ENCODE data around the gene TNS1. TPM values are rescaled to one million over a fixed set of nuclear protein-coding genes. Genes with fewer than 3 reads are reported as not detected.

The TNS1 gene
- total and polyA plus RNA-seq, 2 donors (not counting 1 experiment from before 2014, with no cell fraction given), result 0.10 to 0.86 TPM

- Mint-ChIP-seq H3K9me3 (ENCODE audit: insufficient read depth) (no peaks in the 10 kb centered on the region), H3K27ac (no peak overlapping the region), H3K4me1 (no peaks in the 10 kb centered on the region), H3K4me3 (no peak overlapping the region), H3K27me3 (peaks cover 9% of the 10 kb centered on the region)
- no peaks in the 10 kb centered on the region for H3K79me2 ChIP-seq (ENCODE audit: control insufficient read depth, insufficient read depth, low read length)
- no peak overlapping the region for H3K4me2 ChIP-seq (replicated peaks; ENCODE audit: low read depth, low read length, poor library complexity, severe bottlenecking)
- H3K36me3 ChIP-seq (replicated peaks in 1 of 2; ENCODE audit: control extremely low read depth in 1 of 2, control insufficient read depth in 1 of 2, extremely low read depth in 1 of 2, insufficient read depth in 2 of 2, low read length in 1 of 2), result no peaks in the 10 kb centered on the region
- no peak overlapping the region for H3K9ac ChIP-seq (ENCODE audit: low read length)
- DNase-seq (no peak), ATAC-seq (ENCODE audit: low read depth) (no peak)
- TF ChIP-seq, protein P1, sequence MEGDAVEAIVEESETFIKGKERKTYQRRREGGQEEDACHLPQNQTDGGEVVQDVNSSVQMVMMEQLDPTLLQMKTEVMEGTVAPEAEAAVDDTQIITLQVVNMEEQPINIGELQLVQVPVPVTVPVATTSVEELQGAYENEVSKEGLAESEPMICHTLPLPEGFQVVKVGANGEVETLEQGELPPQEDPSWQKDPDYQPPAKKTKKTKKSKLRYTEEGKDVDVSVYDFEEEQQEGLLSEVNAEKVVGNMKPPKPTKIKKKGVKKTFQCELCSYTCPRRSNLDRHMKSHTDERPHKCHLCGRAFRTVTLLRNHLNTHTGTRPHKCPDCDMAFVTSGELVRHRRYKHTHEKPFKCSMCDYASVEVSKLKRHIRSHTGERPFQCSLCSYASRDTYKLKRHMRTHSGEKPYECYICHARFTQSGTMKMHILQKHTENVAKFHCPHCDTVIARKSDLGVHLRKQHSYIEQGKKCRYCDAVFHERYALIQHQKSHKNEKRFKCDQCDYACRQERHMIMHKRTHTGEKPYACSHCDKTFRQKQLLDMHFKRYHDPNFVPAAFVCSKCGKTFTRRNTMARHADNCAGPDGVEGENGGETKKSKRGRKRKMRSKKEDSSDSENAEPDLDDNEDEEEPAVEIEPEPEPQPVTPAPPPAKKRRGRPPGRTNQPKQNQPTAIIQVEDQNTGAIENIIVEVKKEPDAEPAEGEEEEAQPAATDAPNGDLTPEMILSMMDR (IDR thresholded peaks at IDR 0.05), result no peak
- no peak for TF ChIP-seq EZH2 (IDR thresholded peaks at IDR 0.05; ENCODE audit: borderline replicate concordance, insufficient read depth, low read depth, low read length, poor library complexity, severe bottlenecking)
- H3K27ac ChIP-seq (ENCODE audit: low read length in 2 of 2), result no peak overlapping the region
- CTCF ChIA-PET, result no interaction called here
- H3K4me3 ChIP-seq (ENCODE audit: control extremely low read depth in 1 of 5, extremely low read depth in 1 of 5, insufficient read depth in 1 of 5, low read depth in 2 of 5, low read length in 4 of 5), result no peak overlapping the region
- peaks cover 0 to 3% (median 0%) of the 10 kb centered on the region in 4 experiments for H3K27me3 ChIP-seq (replicated peaks in 1 of 4; ENCODE audit: control extremely low read depth in 1 of 4, control insufficient read depth in 3 of 4, insufficient read depth in 4 of 4, low read length in 3 of 4)
- whole genome bisulfite sequencing (ENCODE audit: insufficient coverage), result 96% methylated on average over 10 of the region's 11 CpGs
- H3K4me1 ChIP-seq (ENCODE audit: control insufficient read depth in 2 of 2, insufficient read depth in 2 of 2, low read length in 2 of 2), result no peaks in the 10 kb centered on the region
- no peak overlapping the region for H2AFZ ChIP-seq (ENCODE audit: insufficient read depth, low read depth, low read length, poor library complexity, severe bottlenecking)
- H4K20me1 ChIP-seq (ENCODE audit: control insufficient read depth, insufficient read depth, low read length, poor library complexity, severe bottlenecking), result no peaks in the 10 kb centered on the region
- intact Hi-C loops (cut with micrococcal nuclease), result no loop called here
- POLR2A ChIA-PET, result no interaction called here
- peaks cover 0 to 3% (median 0%) of the 10 kb centered on the region in 3 donors for H3K9me3 ChIP-seq (ENCODE audit: control extremely low read depth in 1 of 3, control insufficient read depth in 2 of 3, insufficient read depth in 1 of 3, low read length in 2 of 3)
Observed at GRCh38 chr2:217973008-217973787, 29.6 kb downstream of the TNS1 start.

DNA sequence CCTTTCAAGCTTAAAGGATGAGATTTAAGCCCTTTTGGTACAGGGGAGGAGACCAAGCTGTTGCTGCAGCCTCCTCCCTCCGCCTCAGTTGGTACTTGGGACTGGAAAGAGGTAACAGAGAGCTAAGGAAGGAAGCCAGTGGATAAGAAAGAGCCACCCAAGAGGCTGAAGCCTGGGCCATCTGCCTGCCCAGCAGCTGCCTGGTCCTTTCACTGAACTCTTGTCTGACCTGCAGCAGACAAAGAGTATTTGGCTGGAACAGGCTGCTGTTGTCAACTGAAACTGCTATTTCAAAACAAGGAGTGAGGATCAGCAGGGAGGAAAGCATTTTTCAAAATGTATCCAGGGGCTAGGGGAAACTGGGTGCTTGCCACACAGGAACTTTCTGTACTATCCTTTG lies 30.3 kb downstream of the TNS1 start:
- no peaks in the 10 kb centered on the region for H3K4me1 Mint-ChIP-seq
- DNase-seq (no peak), ATAC-seq (ENCODE audit: low read depth) (no peak)
- Histone ChIP-seq H3K9me3 (ENCODE audit: control extremely low read depth in 1 of 3, control insufficient read depth in 2 of 3, insufficient read depth in 1 of 3, low read length in 2 of 3) (peaks cover 0 to 3% (median 0%) of the 10 kb centered on the region in 3 donors), H3K9ac (ENCODE audit: low read length) (no peak overlapping the region), H2AFZ (ENCODE audit: insufficient read depth, low read depth, low read length, poor library complexity, severe bottlenecking) (no peak overlapping the region), H3K79me2 (ENCODE audit: control insufficient read depth, insufficient read depth, low read length) (no peaks in the 10 kb centered on the region), H4K20me1 (ENCODE audit: control insufficient read depth, insufficient read depth, low read length, poor library complexity, severe bottlenecking) (no peaks in the 10 kb centered on the region), H3K27ac (ENCODE audit: low read length in 2 of 2) (no peak overlapping the region), H3K4me2 (replicated peaks; ENCODE audit: low read depth, low read length, poor library complexity, severe bottlenecking) (no peak overlapping the region), H3K36me3 (replicated peaks in 1 of 2; ENCODE audit: control extremely low read depth in 1 of 2, control insufficient read depth in 1 of 2, extremely low read depth in 1 of 2, insufficient read depth in 2 of 2, low read length in 1 of 2) (no peaks in the 10 kb centered on the region), H3K4me3 (ENCODE audit: control extremely low read depth in 1 of 5, extremely low read depth in 1 of 5, insufficient read depth in 1 of 5, low read depth in 2 of 5, low read length in 4 of 5) (no peak overlapping the region), H3K27me3 (replicated peaks in 1 of 4; ENCODE audit: control extremely low read depth in 1 of 4, control insufficient read depth in 3 of 4, insufficient read depth in 4 of 4, low read length in 3 of 4) (peaks cover 0 to 3% (median 0%) of the 10 kb centered on the region in 4 experiments), H3K4me1 (ENCODE audit: control insufficient read depth in 2 of 2, insufficient read depth in 2 of 2, low read length in 2 of 2) (no peaks in the 10 kb centered on the region)
- CTCF ChIA-PET, result no interaction called here
- H3K4me3 Mint-ChIP-seq, result no peak overlapping the region
- H3K9me3 Mint-ChIP-seq (ENCODE audit: insufficient read depth), result no peaks in the 10 kb centered on the region
- no peak overlapping the region for H3K27ac Mint-ChIP-seq
- POLR2A ChIA-PET, result no interaction called here
- TF ChIP-seq, protein P1 (IDR thresholded peaks at IDR 0.05), result no peak
- no peak for TF ChIP-seq EZH2 (IDR thresholded peaks at IDR 0.05; ENCODE audit: borderline replicate concordance, insufficient read depth, low read depth, low read length, poor library complexity, severe bottlenecking)
- peaks cover 9% of the 10 kb centered on the region for H3K27me3 Mint-ChIP-seq
- intact Hi-C loops (cut with micrococcal nuclease), result no loop called here
- WGBS (ENCODE audit: insufficient coverage), result 78% methylated on average over 1 of the region's 1 CpG

Measured in B cell (primary cell).